K562 (cell line): ENCODE data around the gene AGPAT2. TPM values are rescaled to one million over a fixed set of nuclear protein-coding genes. Genes with fewer than 3 reads are reported as not detected.

Experiments
- CBX3 ChIP-seq, 2 experiments: IDR thresholded peaks; 1 replicate in 1 of 2; 2 replicates in 1 of 2; pipeline ENCODE4 v1.6.1; 2012; ENCODE audit warnings: inconsistent platforms in 2 of 2, low read length in 2 of 2, borderline replicate concordance in 1 of 2, control low read depth in 1 of 2
- CHD1 ChIP-seq: fragments of 200-600 bp; sonication (generic); IDR thresholded peaks from one replicate; pipeline ENCODE4 v1.6.1; 2012; ENCODE audit warnings: mild to moderate bottlenecking, moderate library complexity, low read length, inconsistent platforms
- MGA ChIP-seq: fragments of 450-650 bp; IDR thresholded peaks from 2 replicates; pipeline ENCODE4 v1.6.1; 2016; ENCODE audit warnings: mild to moderate bottlenecking, moderate library complexity
- NCOA1 ChIP-seq: fragments of 450-650 bp; IDR thresholded peaks from 2 replicates; pipeline ENCODE4 v1.6.1; 2016; ENCODE audit warnings: low read depth
- SIN3B ChIP-seq: fragments of 450-650 bp; IDR thresholded peaks from 2 replicates; pipeline ENCODE4 v1.6.1; 2017; ENCODE audit warnings: low read depth, mild to moderate bottlenecking, moderate library complexity
- SRSF3 ChIP-seq: fragments of 200-400 bp; formaldehyde crosslinking; IDR thresholded peaks from 2 replicates; pipeline ENCODE4 v1.6.1; 2016; ENCODE audit warnings: mild to moderate bottlenecking, low read length, moderate library complexity; ENCODE audit not compliant: insufficient read depth
- THAP12 ChIP-seq: fragments of 250-450 bp; sonication (Bioruptor Pico); IDR thresholded peaks from 2 replicates; pipeline ENCODE4 v1.9.0; 2021; ENCODE audit warnings: mild to moderate bottlenecking, inconsistent platforms
- ZBTB7A ChIP-seq: IDR thresholded peaks from 2 replicates; pipeline ENCODE4 v1.6.1; 2011; ENCODE audit warnings: low read depth, mild to moderate bottlenecking, low read length, moderate library complexity, borderline replicate concordance; ENCODE audit not compliant: control insufficient read depth
- ZNF354B ChIP-seq: fragments of 250-450 bp; sonication (Bioruptor Pico); IDR thresholded peaks from 2 replicates; pipeline ENCODE4 v1.4.0; 2020
- ZNF764 ChIP-seq: fragments of 250-450 bp; sonication (Bioruptor Pico); IDR thresholded peaks from 2 replicates; pipeline ENCODE4 v1.4.0; 2020; ENCODE audit warnings: low read depth, mild to moderate bottlenecking, moderate library complexity
- polyA plus RNA-seq, 8 experiments: library from polyadenylated mRNA; depleted of rRNA in 4 of 8; stranded (reverse) in 5 of 8; unstranded in 3 of 8; fragments of >200 nt; fragmentation: Nextera tagmentation in 2 of 8; fragmentation: Illumina TruSeq in 1 of 8; extraction: Ambion mirVana in 2 of 8; extraction: Trizol in 1 of 8; gene quantifications; 2 replicates each; pipeline versions ENCODE4 v1.2.1 to v1.2.3, GENCODE V29; 2011 to 2014; ENCODE audit warnings: inconsistent platforms in 1 of 8, missing spikeins in 1 of 8
- total RNA-seq, 7 experiments: library from RNA; depleted of rRNA in 6 of 7; stranded (reverse); fragments of >200 nt in 6 of 7; fragmentation: Illumina TruSeq in 2 of 7; extraction: Trizol in 2 of 7; gene quantifications; 2 replicates each; pipeline versions ENCODE4 v1.2.1 to v1.2.3, GENCODE V29; 2011 to 2021; ENCODE audit warnings: low replicate concordance in 1 of 7

The AGPAT2 gene
- total and polyA plus RNA-seq, 9 of the 15 experiments (the other 6 are each of a cell fraction or from before 2014, with no cell fraction given), result 0.13 to 54.5 (median 23.9) TPM

GRCh38 chr9:136707849-136708517 lies 20.7 kb upstream of the AGPAT2 start (continued):
- no peak for TF ChIP-seq THAP12
- TF ChIP-seq NCOA1, result no peak
- no peak for TF ChIP-seq ZNF764 (CRISPR knock-in tag)
- no peak for TF ChIP-seq SIN3B
- no peak for TF ChIP-seq ZBTB7A
- no peak for TF ChIP-seq CHD1
- TF ChIP-seq MGA, result 0 out of 2 replicates have a peak, but pooled peaks have one; percentile 40
- TF ChIP-seq ZNF354B (CRISPR knock-in tag), result no peak
- no peak for TF ChIP-seq SRSF3
- no peak for TF ChIP-seq CBX3 (IDR thresholded peaks at IDR 0.05; ENCODE audit: borderline replicate concordance in 1 of 2, low read length in 2 of 2)
